Loucy (cell line): ENCODE measurements around the gene CARD9.

Experiments
- H2AFZ ChIP-seq: fragments of 200-600 bp; sonication (generic); 2 replicates; pipeline ENCODE4 v1.6.0; 2016; ENCODE audit warnings: antibody characterized with exemption, mild to moderate bottlenecking, low read length, moderate library complexity
- H3F3A ChIP-seq: fragments of 200-600 bp; 2 replicates; pipeline ENCODE4 v1.6.0; 2016; ENCODE audit warnings: antibody characterized with exemption, low read depth, mild to moderate bottlenecking
- H3K27me3 ChIP-seq: fragments of 200-600 bp; sonication (generic); 2 replicates; pipeline ENCODE4 v1.6.1; 2014; ENCODE audit warnings: low read length, mild to moderate bottlenecking; ENCODE audit not compliant: insufficient read depth, poor library complexity, severe bottlenecking
- H3K36me3 ChIP-seq: fragments of 200-600 bp; sonication (generic); 2 replicates; pipeline ENCODE4 v1.6.1; 2016; ENCODE audit warnings: low read length; ENCODE audit not compliant: insufficient read depth
- H3K4me1 ChIP-seq: fragments of 200-600 bp; sonication (generic); 2 replicates; pipeline ENCODE4 v1.5.1; 2014; ENCODE audit warnings: low read length, mild to moderate bottlenecking; ENCODE audit not compliant: insufficient read depth, poor library complexity, severe bottlenecking
- H3K4me2 ChIP-seq: fragments of 200-600 bp; sonication (generic); 2 replicates; pipeline ENCODE4 v1.6.0; 2014; ENCODE audit warnings: antibody characterized with exemption, low read length, low read depth, mild to moderate bottlenecking; ENCODE audit not compliant: poor library complexity, severe bottlenecking
- H3K4me3 ChIP-seq: fragments of 200-600 bp; sonication (generic); 2 replicates; pipeline ENCODE4 v1.5.1; 2014; ENCODE audit warnings: low read length, mild to moderate bottlenecking, mixed read lengths; ENCODE audit not compliant: poor library complexity, severe bottlenecking
- H3K79me2 ChIP-seq: fragments of 200-600 bp; sonication (generic); 2 replicates; pipeline ENCODE4 v1.6.1; 2014; ENCODE audit warnings: low read length; ENCODE audit not compliant: insufficient read depth
- H3K9ac ChIP-seq: fragments of 200-600 bp; sonication (generic); 2 replicates; pipeline ENCODE4 v1.6.0; 2014; ENCODE audit warnings: mild to moderate bottlenecking, low read depth, low read length, moderate library complexity; ENCODE audit not compliant: poor library complexity, severe bottlenecking
- H3K9me2 ChIP-seq: fragments of 200-600 bp; sonication (generic); replicated peaks from 2 replicates; pipeline ENCODE4 v1.6.1; 2016; ENCODE audit warnings: low read depth, low read length, mixed read lengths
- H3K9me3 ChIP-seq: fragments of 200-600 bp; sonication (generic); 2 replicates; pipeline ENCODE4 v1.6.1; 2014; ENCODE audit warnings: mild to moderate bottlenecking, antibody characterized with exemption, low read length, low read depth; ENCODE audit not compliant: insufficient read depth
- H4K20me1 ChIP-seq: fragments of 200-600 bp; sonication (generic); 2 replicates; pipeline ENCODE4 v1.6.0; 2014; ENCODE audit warnings: antibody characterized with exemption, low read length, mild to moderate bottlenecking; ENCODE audit not compliant: insufficient read depth, poor library complexity, severe bottlenecking
- EZH2phosphoT487 ChIP-seq: fragments of 200-600 bp; IDR thresholded peaks from 2 replicates; pipeline ENCODE4 v1.6.1; 2018; ENCODE audit warnings: antibody characterized with exemption, mild to moderate bottlenecking, moderate library complexity, borderline replicate concordance
- TF ChIP-seq, protein P1 (sequence below): fragments of 200-600 bp; sonication (generic); conservative IDR thresholded peaks from 2 replicates; pipeline ENCODE4 v1.5.1; 2014; ENCODE audit warnings: mild to moderate bottlenecking, antibody characterized with exemption, low read length

Gene CARD9, protein sequence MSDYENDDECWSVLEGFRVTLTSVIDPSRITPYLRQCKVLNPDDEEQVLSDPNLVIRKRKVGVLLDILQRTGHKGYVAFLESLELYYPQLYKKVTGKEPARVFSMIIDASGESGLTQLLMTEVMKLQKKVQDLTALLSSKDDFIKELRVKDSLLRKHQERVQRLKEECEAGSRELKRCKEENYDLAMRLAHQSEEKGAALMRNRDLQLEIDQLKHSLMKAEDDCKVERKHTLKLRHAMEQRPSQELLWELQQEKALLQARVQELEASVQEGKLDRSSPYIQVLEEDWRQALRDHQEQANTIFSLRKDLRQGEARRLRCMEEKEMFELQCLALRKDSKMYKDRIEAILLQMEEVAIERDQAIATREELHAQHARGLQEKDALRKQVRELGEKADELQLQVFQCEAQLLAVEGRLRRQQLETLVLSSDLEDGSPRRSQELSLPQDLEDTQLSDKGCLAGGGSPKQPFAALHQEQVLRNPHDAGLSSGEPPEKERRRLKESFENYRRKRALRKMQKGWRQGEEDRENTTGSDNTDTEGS

DNA sequence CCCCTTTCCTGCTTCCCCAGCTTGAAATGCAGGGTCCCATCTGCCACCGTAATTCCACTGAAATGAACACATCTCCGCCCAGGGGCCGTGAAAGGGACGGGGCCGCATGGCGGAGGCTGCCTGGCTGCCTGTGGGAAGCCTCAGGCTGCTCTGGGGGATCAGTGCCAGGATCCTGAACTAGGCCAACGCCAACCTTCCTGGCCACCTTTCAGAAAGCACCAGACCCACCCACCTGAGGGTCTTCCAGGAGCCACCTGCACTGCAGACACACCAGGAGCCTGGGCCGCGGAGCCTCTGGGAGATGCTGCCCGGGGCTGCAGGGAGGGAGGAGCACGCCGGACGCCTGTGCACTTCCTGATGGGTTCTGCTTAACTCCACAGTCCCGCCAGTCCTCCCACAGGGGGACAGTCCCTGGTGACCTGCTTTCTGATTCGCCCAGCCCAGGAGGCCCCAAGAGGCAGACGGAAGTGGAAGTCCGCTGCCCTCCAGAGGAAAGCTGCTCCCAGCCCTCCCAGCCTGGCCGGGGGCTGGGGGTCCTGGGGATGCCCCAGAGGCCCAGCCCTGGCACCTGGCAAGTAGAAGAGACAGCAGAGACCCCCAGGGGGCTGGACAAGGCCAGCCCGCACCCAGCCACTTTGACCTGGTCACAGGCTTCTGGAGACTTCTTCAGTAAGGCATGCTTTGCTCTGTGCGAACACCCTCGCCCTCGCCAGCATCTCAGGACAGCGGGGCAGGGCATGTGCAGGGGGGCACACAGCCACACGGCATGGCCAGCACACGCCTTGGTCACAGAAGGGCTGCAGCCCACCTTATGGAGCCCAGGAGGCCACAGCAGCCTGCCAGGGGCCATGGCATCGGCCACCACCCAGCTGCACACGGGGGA, at the start of gene CARD9:
Gene CARD9 (minus strand): TSS at position 370 of the 883 bp plus-strand sequence. CDS start 1,591 bp downstream, outside the sequence.
- Histone ChIP-seq H3K4me2 (no peak within 1 kb of the TSS), H3K79me2 (no peaks in the 10 kb centered on the region), H3K9me2 (no peaks in the 10 kb centered on the region), H3F3A (no peaks in the 10 kb centered on the region), H2AFZ (no peak within 1 kb of the TSS), H3K4me1 (no peaks in the 10 kb centered on the region), H3K27me3 (no peaks in the 10 kb centered on the region), H3K36me3 (no peaks in the 10 kb centered on the region), H3K9me3 (no peaks in the 10 kb centered on the region), H3K9ac (no peak within 1 kb of the TSS), H3K4me3 (no peak within 1 kb of the TSS), H4K20me1 (no peaks in the 10 kb centered on the region)
- no peak for TF ChIP-seq EZH2phosphoT487
- TF ChIP-seq, protein P1, sequence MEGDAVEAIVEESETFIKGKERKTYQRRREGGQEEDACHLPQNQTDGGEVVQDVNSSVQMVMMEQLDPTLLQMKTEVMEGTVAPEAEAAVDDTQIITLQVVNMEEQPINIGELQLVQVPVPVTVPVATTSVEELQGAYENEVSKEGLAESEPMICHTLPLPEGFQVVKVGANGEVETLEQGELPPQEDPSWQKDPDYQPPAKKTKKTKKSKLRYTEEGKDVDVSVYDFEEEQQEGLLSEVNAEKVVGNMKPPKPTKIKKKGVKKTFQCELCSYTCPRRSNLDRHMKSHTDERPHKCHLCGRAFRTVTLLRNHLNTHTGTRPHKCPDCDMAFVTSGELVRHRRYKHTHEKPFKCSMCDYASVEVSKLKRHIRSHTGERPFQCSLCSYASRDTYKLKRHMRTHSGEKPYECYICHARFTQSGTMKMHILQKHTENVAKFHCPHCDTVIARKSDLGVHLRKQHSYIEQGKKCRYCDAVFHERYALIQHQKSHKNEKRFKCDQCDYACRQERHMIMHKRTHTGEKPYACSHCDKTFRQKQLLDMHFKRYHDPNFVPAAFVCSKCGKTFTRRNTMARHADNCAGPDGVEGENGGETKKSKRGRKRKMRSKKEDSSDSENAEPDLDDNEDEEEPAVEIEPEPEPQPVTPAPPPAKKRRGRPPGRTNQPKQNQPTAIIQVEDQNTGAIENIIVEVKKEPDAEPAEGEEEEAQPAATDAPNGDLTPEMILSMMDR = no peak

DNA sequence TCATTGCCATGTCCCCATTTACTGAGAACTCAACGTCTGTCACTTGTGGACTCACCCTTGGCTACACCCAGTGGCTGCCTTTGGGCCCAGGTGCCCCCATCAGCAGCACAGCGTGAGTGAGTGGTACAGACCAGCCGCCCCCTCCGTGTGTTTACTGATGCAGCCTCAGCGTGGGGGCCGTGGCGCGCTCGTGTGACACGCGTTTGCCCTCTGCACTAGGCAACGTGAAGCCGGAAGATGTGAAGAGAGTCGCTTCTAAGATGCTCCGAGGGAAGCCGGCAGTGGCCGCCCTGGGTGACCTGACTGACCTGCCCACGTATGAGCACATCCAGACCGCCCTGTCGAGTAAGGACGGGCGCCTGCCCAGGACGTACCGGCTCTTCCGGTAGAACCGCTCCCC, 49.4 kb upstream of the CARD9 start:
- H3F3A ChIP-seq = no peaks in the 10 kb centered on the region
- peaks cover 51% of the 10 kb centered on the region; the same call in 1 of the 2 replicates for H3K36me3 ChIP-seq
- H3K9me2 ChIP-seq = no peaks in the 10 kb centered on the region
- no peaks in the 10 kb centered on the region for H4K20me1 ChIP-seq
- no peaks in the 10 kb centered on the region for H3K4me1 ChIP-seq
- no peak for TF ChIP-seq EZH2phosphoT487
- TF ChIP-seq, protein P1 = no peak
- H3K27me3 ChIP-seq = no peaks in the 10 kb centered on the region
- H3K9ac ChIP-seq = no peak overlapping the region
- H3K4me3 ChIP-seq = no peak overlapping the region
- H3K9me3 ChIP-seq = no peaks in the 10 kb centered on the region
- H3K4me2 ChIP-seq = no peak overlapping the region
- no peaks in the 10 kb centered on the region for H3K79me2 ChIP-seq
- H2AFZ ChIP-seq = no peak overlapping the region

DNA sequence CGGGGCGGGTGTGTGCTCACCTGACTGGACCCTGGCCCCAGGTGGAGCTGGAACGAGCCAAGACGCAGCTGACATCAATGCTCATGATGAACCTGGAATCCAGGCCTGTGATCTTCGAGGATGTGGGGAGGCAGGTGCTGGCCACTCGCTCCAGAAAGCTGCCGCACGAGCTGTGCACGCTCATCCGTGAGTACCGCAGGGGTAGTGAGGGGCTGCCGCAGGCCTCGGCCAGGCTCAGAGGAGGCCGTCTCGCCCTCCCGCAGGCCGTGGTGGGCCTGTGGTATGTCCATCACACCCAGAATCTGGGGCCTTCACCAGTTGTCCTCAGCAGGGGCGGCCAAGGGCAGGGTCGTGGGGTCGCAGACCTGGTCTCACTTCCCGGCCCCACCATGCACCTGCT, 48.3 kb upstream of the CARD9 start:
- Histone ChIP-seq H3K9ac (no peak overlapping the region), H3K36me3 (peaks cover 59% of the 10 kb centered on the region; the same call in 1 of the 2 replicates), H3F3A (no peaks in the 10 kb centered on the region), H3K4me1 (no peaks in the 10 kb centered on the region), H3K79me2 (no peaks in the 10 kb centered on the region), H3K4me2 (no peak overlapping the region), H4K20me1 (no peaks in the 10 kb centered on the region), H3K9me2 (no peaks in the 10 kb centered on the region), H3K9me3 (no peaks in the 10 kb centered on the region), H3K4me3 (no peak overlapping the region), H2AFZ (no peak overlapping the region), H3K27me3 (no peaks in the 10 kb centered on the region)
- no peak for TF ChIP-seq EZH2phosphoT487
- TF ChIP-seq, protein P1 = no peak
